OCI-LY3 (cell line): Measurements from ENCODE around the gene ITIH3.

Experiments
- EZH2phosphoT487 ChIP-seq: fragments of 200-600 bp; shearing (Covaris generic); IDR thresholded peaks from 2 replicates; pipeline ENCODE4 v1.6.1; 2018; ENCODE audit warnings: antibody characterized with exemption, mixed run types, low read depth
- TF ChIP-seq, protein P1 (sequence below): fragments of 200-600, 300-600 bp; sonication (generic); IDR thresholded peaks from 2 replicates; pipeline ENCODE4 v1.5.1; 2014; ENCODE audit warnings: antibody characterized with exemption, low read length, low read depth

DNA sequence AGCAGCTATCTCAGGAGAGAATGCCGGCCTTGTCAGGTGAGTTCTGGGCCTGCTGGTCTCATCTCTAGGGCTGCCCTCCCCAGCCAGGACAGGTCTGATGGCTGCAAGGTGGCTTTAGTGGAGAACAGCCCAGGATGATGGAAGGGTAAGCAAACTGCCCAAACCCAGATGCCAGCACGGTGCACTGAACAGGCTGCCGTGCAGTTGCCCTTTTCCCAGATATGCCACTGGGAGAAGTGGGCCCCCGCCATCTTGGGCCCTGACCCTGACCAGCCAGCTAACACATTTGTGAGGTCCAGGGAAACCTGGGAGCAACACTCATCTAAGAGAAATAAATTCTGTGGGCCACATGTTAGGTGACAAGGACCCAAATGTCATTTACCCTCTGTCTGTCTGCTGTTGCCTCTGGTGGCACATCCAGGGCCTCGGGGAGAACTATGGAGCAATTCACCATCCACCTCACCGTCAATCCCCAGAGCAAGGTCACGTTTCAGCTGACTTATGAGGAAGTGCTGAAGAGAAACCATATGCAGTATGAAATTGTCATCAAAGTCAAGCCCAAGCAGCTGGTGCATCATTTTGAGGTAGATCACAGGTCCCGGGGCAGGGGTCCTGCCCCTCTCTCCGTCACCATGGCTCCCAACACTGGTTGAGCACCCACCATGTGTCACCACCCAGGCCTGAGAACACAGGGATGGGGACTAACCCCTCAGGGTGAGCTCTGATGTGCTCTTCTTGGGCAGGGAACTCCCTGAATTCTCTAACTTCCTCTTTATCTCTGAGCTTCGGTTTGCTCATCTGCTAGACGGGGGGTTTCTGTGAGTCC lies 15.4 kb upstream of the ITIH3 start:
- TF ChIP-seq, protein P1, sequence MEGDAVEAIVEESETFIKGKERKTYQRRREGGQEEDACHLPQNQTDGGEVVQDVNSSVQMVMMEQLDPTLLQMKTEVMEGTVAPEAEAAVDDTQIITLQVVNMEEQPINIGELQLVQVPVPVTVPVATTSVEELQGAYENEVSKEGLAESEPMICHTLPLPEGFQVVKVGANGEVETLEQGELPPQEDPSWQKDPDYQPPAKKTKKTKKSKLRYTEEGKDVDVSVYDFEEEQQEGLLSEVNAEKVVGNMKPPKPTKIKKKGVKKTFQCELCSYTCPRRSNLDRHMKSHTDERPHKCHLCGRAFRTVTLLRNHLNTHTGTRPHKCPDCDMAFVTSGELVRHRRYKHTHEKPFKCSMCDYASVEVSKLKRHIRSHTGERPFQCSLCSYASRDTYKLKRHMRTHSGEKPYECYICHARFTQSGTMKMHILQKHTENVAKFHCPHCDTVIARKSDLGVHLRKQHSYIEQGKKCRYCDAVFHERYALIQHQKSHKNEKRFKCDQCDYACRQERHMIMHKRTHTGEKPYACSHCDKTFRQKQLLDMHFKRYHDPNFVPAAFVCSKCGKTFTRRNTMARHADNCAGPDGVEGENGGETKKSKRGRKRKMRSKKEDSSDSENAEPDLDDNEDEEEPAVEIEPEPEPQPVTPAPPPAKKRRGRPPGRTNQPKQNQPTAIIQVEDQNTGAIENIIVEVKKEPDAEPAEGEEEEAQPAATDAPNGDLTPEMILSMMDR, result no peak
- TF ChIP-seq EZH2phosphoT487, result no peak
